T-helper 17 cell (primary cell): ENCODE measurements around the gene NEU3. TPM values are rescaled to one million over a fixed set of nuclear protein-coding genes. Genes with fewer than 3 reads are reported as not detected.

ENCODE experiments used
- ATAC-seq: fragments of 150-1000 bp; cut with Tn5 transposase; 2 replicates; pipeline ENCODE4 v1.10.0; 2021; ENCODE audit warnings: mild to moderate bottlenecking, moderate library complexity
- DNase-seq, 3 donors: peaks; one replicate each; pipeline versions ENCODE4 v3.0.0 to v3.0.0-alpha.2; 2020 to 2021
- H3K9me3 ChIP-seq: one replicate; pipeline ENCODE4 v1.7.0; 2013; ENCODE audit warnings: low read length, mild to moderate bottlenecking; ENCODE audit not compliant: control insufficient read depth, poor library complexity, severe bottlenecking
- H3K27ac Mint-ChIP-seq: one replicate; pipeline ENCODE4 v1.8.0; 2022; ENCODE audit warnings: mild to moderate bottlenecking, moderate library complexity, mixed read lengths
- H3K27me3 Mint-ChIP-seq: one replicate; pipeline ENCODE4 v1.8.0; 2022; ENCODE audit warnings: mixed read lengths
- H3K36me3 Mint-ChIP-seq: one replicate; pipeline ENCODE4 v1.8.0; 2022; ENCODE audit warnings: low read depth, mixed read lengths
- H3K4me1 Mint-ChIP-seq: one replicate; pipeline ENCODE4 v1.8.0; 2022; ENCODE audit warnings: mild to moderate bottlenecking, mixed read lengths
- H3K4me3 Mint-ChIP-seq: one replicate; pipeline ENCODE4 v1.8.0; 2022; ENCODE audit warnings: mild to moderate bottlenecking, moderate library complexity, mixed read lengths
- total RNA-seq, 4 donors: library from RNA in 2 of 4; stranded (reverse) in 2 of 4; gene quantifications; one replicate each; pipeline ENCODE4 v1.2.3 and lab custom pipeline; 2022 to 2026

NEU3 gene, protein sequence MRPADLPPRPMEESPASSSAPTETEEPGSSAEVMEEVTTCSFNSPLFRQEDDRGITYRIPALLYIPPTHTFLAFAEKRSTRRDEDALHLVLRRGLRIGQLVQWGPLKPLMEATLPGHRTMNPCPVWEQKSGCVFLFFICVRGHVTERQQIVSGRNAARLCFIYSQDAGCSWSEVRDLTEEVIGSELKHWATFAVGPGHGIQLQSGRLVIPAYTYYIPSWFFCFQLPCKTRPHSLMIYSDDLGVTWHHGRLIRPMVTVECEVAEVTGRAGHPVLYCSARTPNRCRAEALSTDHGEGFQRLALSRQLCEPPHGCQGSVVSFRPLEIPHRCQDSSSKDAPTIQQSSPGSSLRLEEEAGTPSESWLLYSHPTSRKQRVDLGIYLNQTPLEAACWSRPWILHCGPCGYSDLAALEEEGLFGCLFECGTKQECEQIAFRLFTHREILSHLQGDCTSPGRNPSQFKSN
- total RNA-seq (10 to 100 TPM; 10.7 to 11.3 TPM), total RNA-seq (lab: John Stamatoyannopoulos, UW) (24.6 to 37.5 reads per million in 2 donors)

DNA sequence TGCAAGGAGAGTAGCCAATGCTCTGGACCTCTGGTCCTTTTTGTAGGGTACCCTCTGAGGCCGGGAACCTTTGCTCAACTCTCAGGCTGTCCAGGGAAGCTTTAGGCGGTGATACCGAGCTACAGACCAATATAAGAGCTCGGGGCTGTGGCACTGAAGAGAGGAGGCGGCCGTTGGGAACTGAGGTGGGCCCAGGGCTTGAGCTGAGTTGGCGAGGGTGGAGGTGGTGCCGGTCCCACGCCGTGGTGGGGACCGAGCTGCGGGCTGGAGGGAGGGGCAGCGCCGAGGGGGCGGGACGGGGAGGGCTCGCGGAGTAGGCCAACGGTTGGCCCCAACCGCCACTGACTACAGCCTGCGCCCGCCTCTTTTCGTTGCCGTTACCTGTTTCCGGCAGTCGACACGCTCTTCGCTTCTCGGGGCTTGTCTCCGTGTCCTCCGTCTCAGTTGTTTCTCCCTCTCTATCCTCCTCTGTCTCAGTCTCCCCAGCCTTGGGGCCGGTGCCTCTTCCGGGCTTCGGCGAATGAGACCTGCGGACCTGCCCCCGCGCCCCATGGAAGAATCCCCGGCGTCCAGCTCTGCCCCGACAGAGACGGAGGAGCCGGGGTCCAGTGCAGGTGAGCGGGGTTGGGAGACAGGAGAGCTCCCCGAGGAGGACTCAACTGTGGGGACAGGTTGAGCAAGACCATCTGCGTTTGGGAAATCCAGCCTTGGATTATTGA lies at the start of gene NEU3:
NEU3 (plus strand) TSS at position 393 of the 719 bp plus-strand sequence; CDS start at position 521, 128 bp downstream.
- H3K9me3 ChIP-seq: no peaks in the 10 kb centered on the region
- Mint-ChIP-seq H3K4me1 (peaks cover 20% of the 10 kb centered on the region), H3K27ac (peak within 1 kb of the TSS; percentile 94), H3K4me3 (peak within 1 kb of the TSS; percentile 91), H3K36me3 (peaks cover 3% of the 10 kb centered on the region), H3K27me3 (no peaks in the 10 kb centered on the region)
- DNase-seq (peak; percentile 66 to 77 (median 74)), ATAC-seq (peak; percentile 97)

DNA sequence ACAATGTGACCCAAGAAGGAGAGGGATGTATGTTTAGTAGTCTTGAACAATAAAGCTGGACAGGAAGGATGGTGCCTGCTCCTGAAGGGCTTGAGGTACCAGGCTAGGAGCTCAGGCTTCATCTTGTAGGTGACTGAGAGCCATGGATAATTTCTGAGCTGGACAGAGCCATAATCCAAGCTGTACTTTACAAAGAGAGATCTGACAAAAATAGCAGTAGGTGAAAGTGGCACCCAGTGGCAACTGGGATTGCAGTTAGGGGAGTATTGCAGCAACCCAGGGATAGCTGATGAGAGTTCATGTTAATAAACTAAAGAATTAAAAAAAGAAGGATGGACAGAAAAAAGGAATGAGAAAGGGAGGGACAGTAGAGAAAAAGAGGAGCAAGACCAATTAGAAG lies 47.2 kb upstream of the NEU3 start:
- H3K9me3 ChIP-seq: no peaks in the 10 kb centered on the region
- H3K4me3 Mint-ChIP-seq: no peak overlapping the region
- no peak for DNase-seq
- H3K36me3 Mint-ChIP-seq: peaks cover 21% of the 10 kb centered on the region
- H3K27ac Mint-ChIP-seq: no peak overlapping the region
- H3K27me3 Mint-ChIP-seq: no peaks in the 10 kb centered on the region
- ATAC-seq: no peak
- H3K4me1 Mint-ChIP-seq: peaks cover 13% of the 10 kb centered on the region

DNA sequence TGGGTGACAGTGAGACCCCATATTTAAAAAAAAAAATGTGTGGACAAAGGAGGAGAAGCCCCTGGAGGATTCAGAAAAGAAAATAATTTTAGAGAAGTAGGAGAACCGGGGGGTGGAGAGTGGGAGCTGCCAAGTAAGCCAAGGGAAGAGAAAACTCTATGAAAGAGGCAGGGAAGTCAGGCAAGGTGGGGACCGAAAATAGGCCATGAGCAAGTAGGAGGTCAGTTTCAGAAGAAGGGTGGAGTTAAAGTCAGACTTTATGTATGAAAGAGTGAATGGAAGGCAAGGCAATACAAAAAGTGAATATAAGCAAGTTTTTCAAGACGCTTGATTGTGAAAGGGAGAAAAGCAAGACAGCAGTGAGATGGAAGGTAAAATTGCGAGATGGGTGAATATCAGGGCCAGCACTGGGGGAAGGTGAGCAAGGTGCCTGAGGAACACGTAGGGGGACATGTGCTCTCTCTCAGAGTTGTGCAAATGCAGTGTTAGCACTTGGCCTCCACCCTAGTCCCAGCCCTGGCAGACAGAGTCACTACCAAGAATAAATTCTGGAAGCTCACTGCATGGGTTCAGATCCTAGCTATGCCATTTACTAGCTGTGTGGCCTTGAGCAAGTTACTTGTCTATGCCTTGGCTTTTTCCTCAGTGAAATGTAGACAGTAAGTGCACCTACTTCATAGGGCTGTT lies 46.5 kb upstream of the NEU3 start:
- H3K27ac Mint-ChIP-seq: peak overlapping the region; percentile 39
- H3K27me3 Mint-ChIP-seq: no peaks in the 10 kb centered on the region
- ATAC-seq: no peak
- peaks cover 16% of the 10 kb centered on the region for H3K4me1 Mint-ChIP-seq
- H3K4me3 Mint-ChIP-seq: no peak overlapping the region
- H3K9me3 ChIP-seq: no peaks in the 10 kb centered on the region
- no peak for DNase-seq
- peaks cover 21% of the 10 kb centered on the region for H3K36me3 Mint-ChIP-seq

DNA sequence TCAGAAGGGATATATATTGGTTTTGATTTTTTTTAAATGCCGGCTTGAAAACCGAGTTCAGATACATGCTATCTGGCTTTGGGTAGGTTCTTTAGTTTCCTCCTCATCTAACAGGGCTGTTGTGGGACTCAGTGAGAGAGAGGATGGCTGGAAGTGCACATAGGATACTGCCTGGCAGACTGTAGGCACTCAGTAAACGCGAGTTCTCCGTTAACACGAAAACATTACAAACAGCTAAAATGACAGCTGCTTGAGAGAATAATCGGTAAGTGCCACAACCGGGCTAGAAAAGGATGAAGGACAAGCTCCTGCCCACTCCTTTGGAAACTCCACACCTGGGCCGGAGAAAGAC lies 40.2 kb upstream of the NEU3 start:
- peak; percentile 9 for ATAC-seq
- no peaks in the 10 kb centered on the region for H3K27me3 Mint-ChIP-seq
- H3K36me3 Mint-ChIP-seq: peaks cover 10% of the 10 kb centered on the region
- H3K27ac Mint-ChIP-seq: peak overlapping the region; percentile 99
- H3K9me3 ChIP-seq: no peaks in the 10 kb centered on the region
- H3K4me3 Mint-ChIP-seq: peak overlapping the region; percentile 99
- DNase-seq: no peak
- peaks cover 45% of the 10 kb centered on the region for H3K4me1 Mint-ChIP-seq

DNA sequence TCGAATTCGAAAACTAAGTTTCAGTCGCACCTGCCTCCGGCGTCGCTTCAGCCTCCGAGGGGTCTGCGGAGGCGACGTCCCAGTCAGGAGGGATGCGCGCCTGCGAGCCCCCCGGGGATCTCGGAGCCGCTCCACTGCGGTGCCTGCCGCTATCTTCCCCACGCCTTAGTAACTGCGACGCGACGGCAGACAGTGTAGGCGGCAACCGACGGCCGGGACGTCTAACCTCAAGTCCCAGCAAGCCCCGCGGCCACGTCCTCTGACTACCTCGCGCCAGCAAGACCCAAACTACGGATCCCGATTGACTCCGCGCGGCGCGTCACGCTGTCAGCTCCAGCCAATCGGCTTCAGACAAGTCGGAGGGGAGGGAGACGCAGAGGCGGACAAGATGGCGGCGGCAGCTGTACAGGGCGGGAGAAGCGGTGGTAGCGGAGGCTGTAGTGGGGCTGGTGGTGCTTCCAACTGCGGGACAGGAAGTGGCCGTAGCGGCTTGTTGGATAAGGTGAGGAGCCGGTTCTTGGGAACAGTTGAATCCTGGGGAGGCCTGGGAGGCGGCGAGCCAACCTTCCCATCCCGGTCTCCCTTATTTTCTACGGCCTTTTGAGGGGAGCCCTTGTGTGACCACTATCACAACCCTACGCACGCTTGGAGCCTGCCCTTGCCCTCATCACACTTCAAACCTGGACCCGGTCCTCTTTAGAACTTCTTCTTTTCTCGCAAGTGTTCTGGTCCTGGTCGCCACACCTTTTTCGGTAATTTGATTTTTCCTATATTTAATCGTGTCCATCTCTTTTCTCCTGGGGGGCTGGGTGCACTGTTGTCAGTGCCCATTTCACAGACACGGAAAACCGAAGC lies 39.6 kb upstream of the NEU3 start, which contains the start of the genes SPCS2 and XRRA1:
SPCS2 (plus strand) TSS at position 369 of the 855 bp plus-strand sequence; CDS start at position 389, 20 bp downstream.
XRRA1 (minus strand) TSS at position 194 of the 855 bp plus-strand sequence. CDS start 8,213 bp downstream, outside the sequence.
- Mint-ChIP-seq H3K4me1 (peaks cover 48% of the 10 kb centered on the region), H3K27ac (peak within 1 kb of the TSS; percentile 99), H3K36me3 (peaks cover 10% of the 10 kb centered on the region), H3K27me3 (no peaks in the 10 kb centered on the region), H3K4me3 (peak within 1 kb of the TSS; percentile 99)
- peak; percentile 97 for ATAC-seq
- peak; percentile 93 to 96 (median 95) for DNase-seq
- H3K9me3 ChIP-seq: no peaks in the 10 kb centered on the region

DNA sequence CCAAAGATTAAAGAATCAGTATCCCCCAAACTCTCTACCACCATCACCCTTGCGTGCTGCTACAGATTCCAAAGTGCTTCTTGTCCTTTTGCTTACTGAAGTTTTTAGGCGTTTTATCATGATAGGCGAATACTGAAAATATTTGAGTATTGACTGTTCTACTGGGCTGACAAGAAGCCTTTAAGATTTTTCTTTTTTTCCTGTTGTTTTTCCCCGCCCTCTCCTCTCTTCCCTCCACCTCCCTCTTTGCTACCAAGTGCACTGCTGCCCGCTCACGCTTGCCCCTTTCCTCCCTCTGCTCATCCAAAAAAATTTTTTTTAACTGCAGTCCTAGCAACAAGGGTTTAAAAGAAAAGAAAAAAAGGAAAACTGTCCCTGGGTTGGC lies 39.0 kb upstream of the NEU3 start:
- Mint-ChIP-seq H3K4me1 (peaks cover 52% of the 10 kb centered on the region), H3K36me3 (peaks cover 12% of the 10 kb centered on the region), H3K27me3 (no peaks in the 10 kb centered on the region), H3K4me3 (peak overlapping the region; percentile 99), H3K27ac (peak overlapping the region; percentile 99)
- H3K9me3 ChIP-seq: no peaks in the 10 kb centered on the region
- no peak for DNase-seq
- no peak for ATAC-seq

DNA sequence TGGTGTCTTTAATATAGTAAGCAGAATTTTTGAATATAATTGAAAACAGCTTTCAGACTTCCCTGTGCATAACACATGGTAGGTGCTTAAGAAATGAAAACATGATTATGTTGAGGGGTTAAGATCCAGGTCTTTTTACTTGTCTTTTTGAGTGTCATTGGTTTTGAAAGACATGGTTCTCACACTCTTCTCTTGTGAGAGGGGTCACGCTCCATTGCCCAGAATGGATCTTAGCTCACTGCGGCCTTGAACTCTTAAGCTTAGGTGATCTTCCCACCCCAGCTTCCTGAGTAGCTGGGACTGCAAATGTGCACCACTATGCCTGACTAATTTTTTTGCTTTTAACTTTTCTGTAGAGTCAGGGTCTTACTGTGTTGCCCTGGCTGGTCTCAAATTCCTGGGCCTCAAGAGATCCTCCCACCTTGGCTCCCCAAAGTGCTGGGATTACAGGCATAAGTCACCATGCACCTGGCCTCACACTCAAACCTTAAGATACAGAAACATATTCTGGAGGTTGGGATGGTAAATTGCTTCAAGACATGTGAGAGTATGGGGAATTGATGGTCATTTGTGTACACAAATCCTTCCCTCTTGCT lies 38.3 kb upstream of the NEU3 start:
- no peaks in the 10 kb centered on the region for H3K9me3 ChIP-seq
- Mint-ChIP-seq H3K27me3 (no peaks in the 10 kb centered on the region), H3K36me3 (peaks cover 10% of the 10 kb centered on the region), H3K27ac (peak overlapping the region; percentile 99), H3K4me3 (peak overlapping the region; percentile 99), H3K4me1 (peaks cover 54% of the 10 kb centered on the region)
- DNase-seq (no peak), ATAC-seq (no peak)

DNA sequence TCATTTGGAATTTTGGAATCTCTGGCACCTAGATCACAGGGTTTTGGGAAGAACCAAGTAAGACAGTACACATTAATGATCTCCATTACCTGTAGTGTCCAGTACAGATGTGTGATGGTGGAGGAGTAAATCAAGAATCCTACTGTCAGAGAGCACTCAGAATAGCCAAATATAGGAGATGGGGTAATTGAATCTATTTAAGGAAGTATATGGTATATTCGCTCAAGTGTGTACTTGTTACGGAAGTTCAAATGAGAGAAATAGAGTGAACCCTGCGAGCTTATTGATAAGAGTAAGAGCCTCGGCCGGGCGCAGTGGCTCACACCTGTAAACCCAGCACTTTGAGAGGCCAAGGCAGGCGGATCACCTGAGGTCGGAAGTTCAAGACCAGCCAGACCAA lies 37.5 kb upstream of the NEU3 start:
- Mint-ChIP-seq H3K27me3 (no peaks in the 10 kb centered on the region), H3K36me3 (peaks cover 12% of the 10 kb centered on the region), H3K4me1 (peaks cover 59% of the 10 kb centered on the region), H3K27ac (peak overlapping the region; percentile 99), H3K4me3 (peak overlapping the region; percentile 99)
- no peak for ATAC-seq
- DNase-seq: no peak
- H3K9me3 ChIP-seq: no peaks in the 10 kb centered on the region

DNA sequence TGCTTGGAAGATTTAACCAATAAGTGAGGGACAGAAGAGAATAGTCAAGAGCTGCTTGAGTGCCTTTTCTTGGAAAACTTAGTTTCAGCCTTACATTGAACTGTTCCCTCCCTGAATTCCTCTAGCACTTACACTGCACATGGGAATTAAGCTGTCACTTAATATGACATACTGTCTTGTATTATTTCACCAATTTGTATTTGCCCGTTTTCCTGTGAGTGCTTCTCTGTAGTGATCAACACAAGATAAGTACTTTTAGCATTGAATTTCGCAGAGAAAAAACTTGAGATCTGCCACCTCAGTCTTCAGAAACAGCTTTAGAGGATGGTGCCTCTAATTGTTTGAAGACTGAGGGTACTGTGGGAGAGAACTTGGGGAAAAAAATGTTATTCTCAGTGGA lies 36.0 kb upstream of the NEU3 start:
- H3K4me3 Mint-ChIP-seq: no peak overlapping the region
- H3K4me1 Mint-ChIP-seq: peaks cover 71% of the 10 kb centered on the region
- peaks cover 16% of the 10 kb centered on the region for H3K36me3 Mint-ChIP-seq
- DNase-seq (no peak), ATAC-seq (no peak)
- H3K27me3 Mint-ChIP-seq: no peaks in the 10 kb centered on the region
- H3K9me3 ChIP-seq: no peaks in the 10 kb centered on the region
- peak overlapping the region; percentile 76 for H3K27ac Mint-ChIP-seq

DNA sequence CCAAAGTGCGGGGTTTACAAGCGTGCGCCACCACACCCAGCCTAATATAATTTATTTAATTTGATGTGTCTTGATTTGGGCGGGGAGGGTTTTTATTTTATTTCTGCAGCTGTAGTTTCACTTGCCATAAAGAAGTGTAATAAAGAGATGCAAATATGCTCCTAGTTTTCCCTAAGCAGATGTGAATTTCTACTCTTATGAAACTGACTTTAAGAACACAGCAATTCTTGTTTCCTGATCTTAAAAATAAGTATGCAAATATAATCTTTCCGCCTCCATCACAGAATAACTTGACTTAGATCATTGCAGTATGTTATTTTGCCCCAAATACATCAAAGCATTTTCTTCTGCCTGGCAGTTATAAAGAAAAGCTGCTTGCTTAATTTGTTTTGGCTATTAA lies 35.3 kb upstream of the NEU3 start:
- peak overlapping the region; percentile 43 for H3K4me3 Mint-ChIP-seq
- ATAC-seq (no peak), DNase-seq (no peak)
- H3K27me3 Mint-ChIP-seq: no peaks in the 10 kb centered on the region
- H3K27ac Mint-ChIP-seq: peak overlapping the region; percentile 76
- H3K36me3 Mint-ChIP-seq: peaks cover 16% of the 10 kb centered on the region
- peaks cover 75% of the 10 kb centered on the region for H3K4me1 Mint-ChIP-seq
- H3K9me3 ChIP-seq: no peaks in the 10 kb centered on the region

DNA sequence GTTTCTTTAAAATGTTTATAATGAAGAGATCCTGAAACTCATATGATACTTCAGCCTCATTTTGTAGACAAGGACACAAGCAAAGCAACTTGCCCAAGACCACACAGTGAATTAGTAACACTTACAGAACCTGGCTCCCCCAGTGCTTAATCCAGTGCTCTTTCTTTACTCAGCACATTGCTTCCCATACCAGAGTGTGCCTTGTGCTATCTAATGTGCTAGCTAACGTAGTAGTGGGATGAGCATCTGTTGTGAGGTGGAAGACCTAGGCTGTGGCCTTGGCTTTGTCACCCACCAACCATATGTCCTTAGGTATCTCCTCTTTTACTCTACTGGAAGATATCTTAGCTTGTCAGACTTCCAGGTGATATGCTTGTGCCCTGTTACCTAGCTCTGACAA lies 34.5 kb upstream of the NEU3 start:
- DNase-seq: no peak
- H3K4me1 Mint-ChIP-seq: peaks cover 77% of the 10 kb centered on the region
- peaks cover 13% of the 10 kb centered on the region for H3K36me3 Mint-ChIP-seq
- no peaks in the 10 kb centered on the region for H3K9me3 ChIP-seq
- no peaks in the 10 kb centered on the region for H3K27me3 Mint-ChIP-seq
- no peak overlapping the region for H3K4me3 Mint-ChIP-seq
- ATAC-seq: no peak
- peak overlapping the region; percentile 76 for H3K27ac Mint-ChIP-seq

DNA sequence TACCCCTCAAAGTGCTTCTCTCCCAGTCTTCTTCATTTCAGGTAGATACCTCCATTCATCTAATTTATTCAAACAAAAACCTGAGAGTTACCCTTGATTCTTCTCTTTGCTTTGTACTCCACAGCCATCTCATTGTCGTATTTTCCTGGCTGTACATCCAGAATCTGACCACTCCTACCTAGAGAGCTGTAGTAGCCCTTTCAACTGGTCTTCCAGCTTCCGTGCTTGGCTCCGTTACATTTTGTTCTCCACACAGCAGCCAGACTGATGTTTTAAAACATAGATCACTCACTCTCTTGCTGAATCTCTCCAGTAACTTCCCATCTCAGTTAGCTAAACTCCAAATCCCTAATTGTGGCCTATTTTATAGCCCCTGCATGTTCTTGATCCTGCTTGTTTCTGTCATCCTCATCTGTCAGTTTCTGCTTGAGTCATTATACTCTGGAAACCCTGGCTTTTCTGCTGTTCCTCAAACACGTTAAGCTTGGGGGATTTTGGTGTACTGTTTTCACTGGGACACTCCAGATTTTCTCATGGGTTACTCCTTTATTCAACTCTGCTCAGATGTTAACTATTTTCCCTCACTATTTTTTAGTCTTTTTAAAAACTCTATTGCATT lies 32.2 kb upstream of the NEU3 start:
- Mint-ChIP-seq H3K27me3 (no peaks in the 10 kb centered on the region), H3K4me3 (no peak overlapping the region), H3K4me1 (peaks cover 69% of the 10 kb centered on the region), H3K36me3 (peaks cover 11% of the 10 kb centered on the region), H3K27ac (no peak overlapping the region)
- ATAC-seq: no peak
- no peak for DNase-seq
- H3K9me3 ChIP-seq: no peaks in the 10 kb centered on the region
